Measurements from ENCODE around the gene NRCAM. TPM values are rescaled to one million over a fixed set of nuclear protein-coding genes. Genes with fewer than 3 reads are reported as not detected.

NRCAM gene
- total and polyA plus RNA-seq, 4 donors: 0.17 to 3.2 (median 0.64) TPM

GRCh38 chr7:108421720-108422331 lies 34.4 kb downstream of the NRCAM start (continued):
- no peak for TF ChIP-seq REST (IDR thresholded peaks at IDR 0.05)
- no peak for TF ChIP-seq CTCF (IDR thresholded peaks at IDR 0.05; ENCODE audit: low read depth, low read length, missing input control)
- TF ChIP-seq FOXA2 (IDR thresholded peaks at IDR 0.05): no peak
- no peak for TF ChIP-seq TAF1 (conservative IDR thresholded peaks at IDR 0.05)
- TF ChIP-seq ATF3 (IDR thresholded peaks at IDR 0.05): no peak
- TF ChIP-seq GABPA (IDR thresholded peaks at IDR 0.05 in 1 of 2, conservative IDR thresholded peaks at IDR 0.05 in 1 of 2): no peak
- TF ChIP-seq FOXA1 (IDR thresholded peaks at IDR 0.05): no peak

- H3K36me3 ChIP-seq (ENCODE audit: control insufficient read depth in 4 of 4, insufficient read depth in 3 of 4, low read depth in 1 of 4, low read length in 3 of 4): no peaks in the 10 kb centered on the region
- H3K4me1 ChIP-seq (ENCODE audit: control insufficient read depth in 4 of 4, insufficient read depth in 4 of 4, low read length in 3 of 4): no peaks in the 10 kb centered on the region
- TF ChIP-seq CTCF (IDR thresholded peaks at IDR 0.05; ENCODE audit: low read depth, low read length, missing input control): no peak
- TF ChIP-seq NR2F2 (IDR thresholded peaks at IDR 0.05): no peak
- no peak for TF ChIP-seq MAX (IDR thresholded peaks at IDR 0.05)
- H3K27me3 ChIP-seq (ENCODE audit: control insufficient read depth in 4 of 4, insufficient read depth in 4 of 4, low read length in 3 of 4): peaks cover 0 to 12% (median 0%) of the 10 kb centered on the region in 4 donors
- no peak overlapping the region for H3K4me3 ChIP-seq (ENCODE audit: low read depth in 1 of 3, low read length in 3 of 3)
- H3K9me3 ChIP-seq (ENCODE audit: control insufficient read depth in 4 of 4, low read length in 3 of 4): no peaks in the 10 kb centered on the region
- no peak for DNase-seq (ENCODE audit: low spot score)
- no peak overlapping the region for H3K27ac ChIP-seq (ENCODE audit: low read depth in 1 of 2, low read length in 2 of 2)
- H3K9ac ChIP-seq (ENCODE audit: low read depth in 1 of 2, low read length in 2 of 2): no peak overlapping the region
- 59% methylated on average over 7 of the region's 7 CpGs for WGBS
These were observed 36.0 kb downstream of the NRCAM start for GRCh38 chr7:108419961-108420908.

All from liver (tissue), 9 donors.